HG03342 (cell line): ENCODE data around the gene HLA-DPB1.

ENCODE experiments used
- ATAC-seq: cut with Tn5 transposase; IDR thresholded peaks from one replicate; pipeline ENCODE4 v1.9.1; 2021; ENCODE audit warnings: mild to moderate bottlenecking, moderate library complexity; ENCODE audit not compliant: unreplicated experiment

Gene HLA-DPB1

DNA sequence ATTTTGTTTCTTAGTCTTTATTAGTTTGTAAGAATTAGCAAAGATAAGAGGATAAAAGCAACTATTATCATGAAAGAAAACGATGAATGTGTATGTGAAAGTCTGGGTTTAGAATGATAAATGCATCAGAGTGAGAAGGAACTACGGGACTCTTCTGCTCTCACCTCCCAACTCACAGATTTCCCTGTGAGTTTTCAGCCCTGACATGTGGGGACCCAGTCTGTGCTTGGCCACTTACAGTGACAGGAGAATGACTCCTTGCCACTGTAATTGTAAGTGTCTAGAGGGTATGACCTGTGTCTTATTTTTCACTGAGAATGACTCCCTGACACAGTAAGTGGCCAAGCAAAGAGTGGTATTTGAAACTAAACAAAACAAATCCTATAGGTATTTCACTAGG lies 4.9 kb upstream of the HLA-DPB1 start:
- no peak for ATAC-seq

DNA sequence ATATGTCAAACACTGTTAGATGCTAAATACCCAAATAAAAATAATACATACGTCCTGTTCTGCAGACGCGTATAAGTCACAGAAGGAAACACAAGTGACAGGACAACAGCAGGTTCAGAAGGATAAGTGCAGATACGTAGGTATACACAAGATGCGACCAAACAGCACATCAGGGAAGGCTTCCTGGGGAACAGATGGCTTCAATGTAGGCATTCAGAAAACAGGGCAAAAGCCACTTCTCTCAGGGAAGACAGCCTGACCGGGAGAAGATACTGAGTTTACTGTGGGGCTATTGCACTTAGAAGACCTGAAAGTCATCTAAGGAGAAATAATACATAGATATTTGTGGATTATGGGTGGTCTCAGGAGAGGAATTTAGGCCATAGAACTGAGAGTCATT lies 4.2 kb upstream of the HLA-DPB1 start:
- ATAC-seq: no peak

DNA sequence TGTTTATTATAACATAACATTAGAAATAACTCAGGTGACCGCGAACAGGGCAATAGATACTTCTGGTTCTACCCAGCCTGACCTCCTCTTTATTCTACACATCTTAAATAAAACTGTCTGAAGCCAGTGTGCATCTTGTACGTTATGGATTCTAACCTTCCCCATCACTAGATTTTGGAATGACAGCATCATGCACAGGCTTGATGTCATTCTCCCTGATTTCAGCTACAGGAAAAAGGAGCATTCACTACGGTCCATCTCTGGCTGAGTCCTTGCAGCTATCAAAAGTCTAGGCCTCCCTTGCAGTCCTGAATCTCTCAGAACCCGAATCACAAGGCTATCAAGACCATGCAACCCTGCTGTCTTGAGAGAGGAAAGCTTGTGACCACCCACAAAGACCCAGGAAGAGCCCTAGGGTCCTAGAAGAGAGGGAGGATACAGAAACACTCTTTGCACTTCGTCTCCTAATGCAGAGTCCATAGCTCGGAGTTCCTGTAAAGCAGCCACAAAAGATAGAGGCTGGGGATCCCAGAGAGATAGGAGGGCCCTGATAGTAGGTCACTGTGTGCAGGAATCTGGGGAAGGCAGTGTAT lies 3.2 kb upstream of the HLA-DPB1 start:
- no peak for ATAC-seq

DNA sequence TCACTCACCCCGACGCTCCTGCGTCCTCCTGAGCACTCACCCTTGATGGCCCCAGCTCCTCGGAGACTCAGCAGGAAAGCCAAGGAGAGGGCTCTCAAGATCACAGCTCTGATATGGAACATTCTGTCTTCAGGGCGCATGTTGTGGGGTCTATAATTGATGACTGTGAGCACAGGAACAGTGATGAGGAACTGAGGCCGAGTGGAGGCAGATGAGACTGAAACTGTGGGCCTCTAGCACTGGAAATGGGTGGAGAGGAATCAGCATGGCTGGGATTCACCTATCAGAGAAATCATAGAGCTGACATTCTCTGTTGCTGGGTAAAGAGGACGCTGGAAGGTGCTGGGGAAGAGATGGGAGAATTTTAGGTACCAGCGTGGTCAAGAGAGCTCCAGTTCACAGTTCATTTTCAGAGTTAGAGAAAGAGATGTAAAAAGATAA lies 2.3 kb upstream of the HLA-DPB1 start, which contains the start of gene HLA-DPA1:
Gene HLA-DPA1 (minus strand): TSS at position 219 of the 441 bp plus-strand sequence.
- peak; percentile 62 for ATAC-seq

DNA sequence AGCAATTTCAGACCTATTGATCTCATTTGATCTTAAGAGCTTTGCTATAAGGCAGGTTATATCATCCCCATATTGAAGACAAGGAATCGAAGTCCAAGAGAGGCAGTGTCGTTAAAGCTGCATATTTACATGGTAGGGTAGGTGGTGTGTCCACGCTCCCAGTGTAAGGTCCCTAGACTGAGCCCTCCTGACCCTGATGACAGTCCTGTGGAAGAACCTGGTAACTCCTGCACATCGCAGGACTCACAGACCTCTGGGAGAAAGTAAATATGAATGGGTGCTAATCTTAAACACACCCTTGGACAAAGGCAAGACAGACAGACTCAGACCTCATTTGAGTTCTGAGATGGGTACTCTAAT lies 602 bp upstream of the HLA-DPB1 start:
- peak; percentile 15 for ATAC-seq

DNA sequence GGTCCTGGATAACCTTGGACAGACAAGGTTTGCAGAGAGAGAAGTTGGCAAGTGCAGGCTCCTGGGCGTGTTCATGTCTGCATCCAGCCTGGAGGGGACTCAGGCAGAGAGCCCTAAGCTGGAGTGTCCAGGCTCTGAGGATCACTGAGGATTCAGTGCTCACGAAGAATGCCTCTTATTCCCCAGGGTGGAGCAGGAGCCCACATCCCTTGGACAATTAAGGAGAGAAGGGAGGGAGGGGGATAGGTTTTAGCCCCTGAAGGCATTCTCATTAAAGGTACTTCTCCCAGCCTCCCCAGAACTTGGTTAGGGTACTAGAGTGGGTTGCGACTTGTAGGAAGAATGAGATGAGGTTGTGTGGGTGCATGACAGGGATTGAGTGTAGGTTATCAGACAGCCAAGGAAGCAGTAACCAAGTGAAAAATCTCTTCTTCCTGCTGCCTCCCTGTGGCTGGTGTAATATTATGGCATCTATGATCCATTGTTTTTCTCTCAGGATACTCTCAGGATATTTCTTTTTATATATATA lies 680 bp downstream of the HLA-DPB1 start:
- no peak for ATAC-seq

DNA sequence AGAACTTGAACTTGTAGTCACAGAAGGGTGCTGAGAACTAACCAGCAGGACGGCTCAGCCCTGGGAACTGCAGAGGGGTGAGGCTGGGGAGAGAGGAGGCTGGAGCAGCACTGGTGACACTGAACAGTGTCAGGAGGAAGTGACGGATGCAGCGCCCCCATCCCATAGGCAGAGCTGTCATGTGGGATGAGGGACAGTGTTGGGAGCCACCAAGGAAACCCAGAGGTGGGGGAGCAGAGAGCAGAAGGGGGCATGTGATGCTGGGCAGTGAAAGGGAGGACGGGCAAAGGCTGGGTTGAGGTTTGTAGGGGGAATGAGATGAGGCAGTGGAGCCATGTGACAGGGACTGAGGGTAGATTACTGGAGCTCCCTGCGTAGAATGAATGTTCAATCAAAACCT lies 2.1 kb downstream of the HLA-DPB1 start:
- ATAC-seq: no peak

DNA sequence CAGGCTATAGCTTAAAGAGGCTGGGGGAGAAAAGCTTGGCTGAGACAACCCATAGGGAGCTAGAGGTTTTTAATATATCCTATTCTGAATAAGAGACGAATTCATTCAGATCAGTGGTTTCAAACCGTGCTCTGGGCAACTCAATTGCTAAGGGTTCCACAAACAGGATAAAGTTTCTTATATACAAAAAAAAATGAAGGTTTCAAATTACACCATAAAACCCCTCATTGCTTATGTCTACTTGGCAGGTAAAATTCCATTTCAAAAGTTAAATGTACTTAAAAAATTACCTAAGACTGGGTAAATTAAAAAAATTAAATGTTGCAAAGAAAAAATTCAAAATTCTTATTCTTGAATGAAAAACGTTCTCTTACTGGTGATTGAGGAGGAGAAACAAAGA lies 2.7 kb downstream of the HLA-DPB1 start:
- no peak for ATAC-seq

DNA sequence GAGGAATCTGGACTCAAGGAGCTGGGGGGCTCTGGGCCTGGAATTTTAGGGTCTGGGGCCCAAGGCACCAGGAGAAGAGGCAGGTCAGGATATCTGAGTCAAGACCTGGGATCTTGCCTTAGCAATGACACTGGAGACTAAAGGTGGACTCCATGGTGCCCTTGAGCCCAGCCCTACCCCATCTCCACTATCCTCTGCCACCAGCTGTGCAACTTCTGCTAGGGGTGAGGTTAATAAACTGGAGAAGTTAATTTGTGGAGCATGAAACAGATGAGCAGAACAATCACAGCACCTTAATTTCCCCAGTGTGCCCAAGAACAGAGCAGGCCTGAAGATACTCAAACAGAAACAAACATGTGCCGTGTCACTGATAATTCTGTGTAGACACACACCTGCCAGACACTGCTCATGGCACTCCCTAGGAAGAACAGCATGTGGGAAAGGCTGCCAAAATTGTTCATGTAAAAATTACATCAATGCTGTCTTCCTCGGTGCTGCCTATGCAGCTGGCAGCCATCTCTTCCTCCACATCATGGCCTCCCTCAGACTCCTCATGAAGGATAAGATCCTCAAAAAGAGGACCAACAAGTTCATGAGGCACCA lies 3.2 kb downstream of the HLA-DPB1 start:
- no peak for ATAC-seq

DNA sequence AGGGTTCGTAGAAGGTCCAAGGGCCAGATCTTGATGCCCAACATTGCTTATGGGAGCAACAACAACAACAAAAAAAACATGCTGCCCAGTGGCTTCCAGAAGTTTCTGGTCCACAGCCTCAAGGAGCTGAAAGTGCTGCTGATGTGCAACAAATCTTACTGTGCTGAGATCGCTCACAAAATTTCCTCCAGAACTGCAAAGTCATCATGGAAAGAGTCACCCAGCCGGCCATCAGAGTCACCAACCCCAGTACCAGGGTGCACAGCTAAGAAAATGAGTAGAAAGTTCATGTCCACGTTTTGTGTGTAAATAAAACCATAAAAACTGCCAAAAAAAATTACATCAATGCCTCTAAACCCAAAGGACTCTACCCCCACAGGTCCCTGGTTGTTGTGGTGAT lies 3.8 kb downstream of the HLA-DPB1 start:
- ATAC-seq: no peak

DNA sequence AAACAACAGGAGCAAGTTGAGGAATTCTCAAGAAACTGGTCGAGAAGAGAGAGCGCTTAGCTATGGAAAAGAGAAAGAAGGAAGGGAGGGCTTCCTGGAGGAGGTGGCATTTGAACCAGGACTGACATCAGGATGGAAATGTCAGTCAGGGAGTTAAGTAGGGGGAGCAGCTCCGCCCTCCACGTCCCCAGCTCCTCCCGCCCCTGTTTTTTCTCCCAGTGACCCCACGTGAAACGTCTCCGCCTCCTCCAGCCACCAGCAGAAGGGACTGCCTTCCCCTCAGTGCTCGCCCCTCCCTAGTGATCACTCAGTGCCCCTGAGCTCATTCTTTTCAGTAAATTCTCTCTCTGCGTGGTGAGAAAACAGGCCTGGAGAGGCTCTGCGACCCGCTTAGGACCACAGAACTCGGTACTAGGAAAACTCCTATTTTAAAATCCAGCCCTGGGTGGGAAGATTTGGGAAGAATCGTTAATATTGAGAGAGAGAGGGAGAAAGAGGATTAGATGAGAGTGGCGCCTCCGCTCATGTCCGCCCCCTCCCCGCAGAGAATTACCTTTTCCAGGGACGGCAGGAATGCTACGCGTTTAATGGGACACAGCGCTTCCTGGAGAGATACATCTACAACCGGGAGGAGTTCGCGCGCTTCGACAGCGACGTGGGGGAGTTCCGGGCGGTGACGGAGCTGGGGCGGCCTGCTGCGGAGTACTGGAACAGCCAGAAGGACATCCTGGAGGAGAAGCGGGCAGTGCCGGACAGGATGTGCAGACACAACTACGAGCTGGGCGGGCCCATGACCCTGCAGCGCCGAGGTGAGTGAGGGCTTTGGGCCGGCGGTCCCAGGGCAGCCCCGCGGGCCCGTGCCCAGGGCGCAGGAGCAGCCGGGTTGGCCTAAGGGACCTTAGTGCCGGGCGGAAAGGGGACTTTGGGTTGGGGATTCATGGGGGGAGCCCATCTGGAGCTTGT lies 4.6 kb downstream of the HLA-DPB1 start:
- ATAC-seq: no peak

DNA sequence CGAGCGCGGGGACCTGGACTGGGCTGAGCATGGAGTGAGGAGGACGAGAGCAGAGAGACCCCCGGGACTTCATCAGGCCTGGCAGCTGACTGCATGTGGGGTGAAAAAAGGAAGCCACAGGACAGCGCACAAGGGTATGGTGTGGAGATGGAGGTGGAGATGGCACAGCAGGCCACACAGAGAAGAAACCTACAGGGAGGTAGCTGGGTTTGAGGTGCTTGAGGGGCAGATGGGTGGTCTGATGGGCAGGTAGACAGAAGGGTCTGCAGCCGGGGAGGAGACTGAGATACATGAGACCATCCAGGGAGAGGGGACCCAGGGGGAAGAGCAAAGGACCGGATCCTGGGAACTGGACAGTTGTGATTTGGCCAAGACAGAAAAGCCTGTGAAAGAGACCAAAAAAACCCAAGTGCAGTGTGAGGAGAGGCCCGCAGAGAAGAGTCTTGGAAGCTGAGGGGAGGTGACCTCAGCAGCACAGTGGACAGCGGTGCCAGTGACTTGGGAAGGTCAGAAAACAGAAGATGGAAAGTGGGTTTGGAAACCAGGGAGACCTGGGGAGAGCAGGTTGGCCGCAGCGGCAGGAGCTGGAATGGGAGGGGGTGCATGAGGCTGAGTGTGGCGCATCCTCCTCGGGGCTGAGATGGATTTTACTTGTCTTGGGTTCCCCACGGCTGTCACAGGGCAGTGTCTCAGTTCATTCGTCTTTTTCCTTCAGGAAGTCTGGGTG lies 5.5 kb downstream of the HLA-DPB1 start:
- ATAC-seq: no peak

DNA sequence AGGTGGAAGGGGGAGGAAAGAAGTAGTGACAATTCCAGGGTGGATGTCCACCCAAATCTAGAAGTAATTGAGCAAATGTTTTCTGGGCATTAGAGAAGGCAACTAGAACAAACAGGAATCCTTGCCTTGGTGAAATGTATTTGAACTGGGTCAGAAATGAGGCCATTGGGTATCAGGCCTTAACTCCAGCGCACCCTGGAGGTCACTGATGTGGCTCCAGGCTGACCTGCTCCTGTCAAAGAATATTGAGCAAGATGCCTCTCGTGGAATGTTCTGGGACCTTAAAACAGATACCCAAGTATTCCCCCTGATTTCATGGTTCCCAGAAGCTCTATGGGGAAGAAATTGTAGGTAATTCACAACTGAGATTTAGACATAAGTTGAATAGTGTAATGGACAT lies 6.9 kb downstream of the HLA-DPB1 start:
- no peak for ATAC-seq

DNA sequence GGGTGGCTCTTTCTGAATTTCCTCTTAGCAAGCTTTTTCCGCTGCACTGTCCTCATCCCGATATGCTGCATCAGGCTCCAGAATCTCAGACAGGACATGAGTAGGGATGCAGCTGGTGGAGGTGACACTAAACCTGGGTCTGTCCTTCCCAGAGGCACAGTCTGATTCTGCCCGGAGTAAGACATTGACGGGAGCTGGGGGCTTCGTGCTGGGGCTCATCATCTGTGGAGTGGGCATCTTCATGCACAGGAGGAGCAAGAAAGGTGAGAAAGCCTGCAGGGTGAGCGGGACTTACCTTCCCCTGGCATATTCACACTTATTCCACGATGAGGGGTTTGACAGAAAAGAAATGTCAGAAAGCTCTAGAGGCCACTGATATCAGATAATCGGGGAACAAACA lies 9.8 kb downstream of the HLA-DPB1 start:
- ATAC-seq: no peak

DNA sequence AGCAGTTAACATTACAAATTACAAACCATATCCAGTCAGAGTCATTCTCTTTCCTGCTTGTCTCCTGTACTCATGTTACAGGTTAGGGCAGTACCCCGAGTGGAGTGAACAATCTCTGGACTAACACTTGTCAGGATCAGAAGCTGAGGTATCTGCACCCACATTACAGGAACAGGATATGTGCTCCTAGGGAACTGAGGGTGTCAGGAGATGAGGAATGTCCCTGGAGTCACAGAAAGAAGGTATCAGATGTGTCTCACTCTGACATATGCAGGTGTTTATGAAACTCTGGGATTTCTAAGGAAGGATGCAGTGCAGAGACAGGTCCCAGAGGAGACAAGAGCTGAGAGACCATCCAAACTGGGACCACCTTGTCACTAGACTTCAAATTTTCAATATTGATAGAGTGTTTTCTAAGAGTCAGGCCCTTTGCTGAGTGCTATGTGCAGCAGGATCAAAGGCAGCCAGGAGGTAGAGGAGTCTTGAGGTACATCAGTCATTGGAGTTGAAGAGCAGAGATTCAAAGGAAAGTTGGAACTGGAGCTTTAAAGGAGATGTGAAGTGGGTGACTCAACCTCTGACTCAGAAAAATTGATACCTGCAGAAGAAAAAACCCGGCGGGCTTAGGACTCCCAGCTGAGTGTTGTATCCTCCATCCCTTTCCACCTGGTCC lies 12.6 kb downstream of the HLA-DPB1 start:
- no peak for ATAC-seq

DNA sequence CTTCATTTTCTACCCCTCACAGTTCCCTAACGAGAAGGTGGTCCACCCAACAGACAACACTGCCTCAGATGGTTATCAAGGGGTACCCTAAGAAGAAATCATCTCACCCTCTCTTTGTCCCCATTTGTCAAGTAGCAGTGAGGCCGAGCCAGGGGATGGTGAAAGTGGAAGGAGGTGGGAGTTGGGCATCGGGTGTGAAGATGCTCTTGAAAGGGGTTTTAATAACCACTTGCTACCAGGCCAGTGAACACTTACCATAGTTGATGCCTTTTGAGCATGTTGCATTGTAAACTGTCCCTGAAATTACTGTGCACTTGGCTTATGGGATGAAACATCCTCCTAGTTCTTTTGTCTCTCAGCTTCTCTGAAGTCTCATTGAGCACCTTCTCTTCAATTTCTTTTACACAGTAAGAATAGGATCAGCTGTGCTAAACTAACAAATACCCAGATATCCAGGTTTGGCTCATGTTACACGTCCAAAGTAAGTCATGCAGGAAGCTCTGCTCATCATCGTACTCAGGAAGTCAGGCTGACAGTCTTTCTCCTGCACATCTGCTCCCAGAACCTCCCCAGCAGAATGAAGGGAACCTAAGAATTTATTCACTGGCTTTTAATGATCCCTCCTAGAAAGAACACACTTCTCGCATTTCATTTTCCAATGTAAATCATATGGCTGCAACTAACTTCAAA lies 13.3 kb downstream of the HLA-DPB1 start:
- ATAC-seq: no peak

DNA sequence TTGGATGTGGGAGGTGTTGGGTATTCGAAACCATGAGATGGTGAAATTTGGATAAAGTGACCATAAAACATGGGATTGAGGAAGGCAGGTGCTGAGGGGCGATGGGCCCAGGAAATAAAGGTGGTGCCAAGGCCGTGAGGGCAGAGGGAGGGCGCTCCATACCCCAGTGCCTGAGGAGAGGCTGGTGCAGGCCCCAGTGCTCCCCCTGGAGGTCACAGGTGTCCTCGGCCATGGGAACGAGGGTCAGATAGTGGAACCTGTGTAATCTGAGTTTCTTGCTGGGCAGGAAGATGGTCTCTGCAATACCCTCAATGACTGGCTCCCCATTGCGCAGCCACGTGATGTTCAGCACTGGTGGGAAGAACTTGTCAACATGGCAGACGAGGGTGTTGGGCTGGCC lies 16.2 kb downstream of the HLA-DPB1 start:
- no peak for ATAC-seq

DNA sequence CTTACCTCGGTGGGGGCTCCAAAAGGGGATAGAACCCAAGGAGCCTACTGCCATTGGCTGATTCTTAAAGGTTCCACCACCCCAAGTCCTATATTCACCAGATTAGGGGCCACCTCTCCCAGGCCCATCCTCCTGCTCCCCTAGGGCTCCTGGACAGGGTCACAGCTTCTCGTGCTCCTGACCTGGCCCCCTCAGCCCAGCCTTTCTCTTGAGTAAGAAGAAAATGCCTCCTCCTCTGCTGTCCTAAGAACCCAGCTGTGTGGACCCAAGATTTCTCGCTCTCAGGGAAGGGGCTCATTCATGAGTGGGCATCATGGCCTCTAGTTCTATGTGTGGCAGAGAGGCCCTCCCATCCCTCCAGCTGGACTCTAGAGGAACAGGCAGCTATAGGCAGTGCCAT lies 16.6 kb downstream of the HLA-DPB1 start:
- no peak for ATAC-seq

DNA sequence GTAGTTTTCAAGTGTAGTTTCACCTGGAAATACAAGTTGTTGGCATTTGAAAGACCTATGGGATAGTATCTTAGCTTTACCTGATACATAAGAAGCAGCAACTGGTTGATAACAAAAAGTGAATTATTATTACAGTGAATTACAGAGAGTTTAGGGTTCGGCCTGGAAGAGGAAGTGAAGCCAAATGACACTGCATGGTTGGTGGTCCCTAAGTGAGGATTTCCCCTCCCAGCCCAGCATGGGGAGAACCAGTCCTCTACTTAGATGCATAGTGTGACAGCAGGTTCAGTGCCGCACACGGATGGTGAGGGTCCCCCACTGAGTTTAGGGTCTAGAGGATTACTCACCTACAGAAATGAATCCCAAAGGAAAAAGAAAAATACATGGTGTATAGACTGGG lies 18.1 kb downstream of the HLA-DPB1 start:
- no peak for ATAC-seq

DNA sequence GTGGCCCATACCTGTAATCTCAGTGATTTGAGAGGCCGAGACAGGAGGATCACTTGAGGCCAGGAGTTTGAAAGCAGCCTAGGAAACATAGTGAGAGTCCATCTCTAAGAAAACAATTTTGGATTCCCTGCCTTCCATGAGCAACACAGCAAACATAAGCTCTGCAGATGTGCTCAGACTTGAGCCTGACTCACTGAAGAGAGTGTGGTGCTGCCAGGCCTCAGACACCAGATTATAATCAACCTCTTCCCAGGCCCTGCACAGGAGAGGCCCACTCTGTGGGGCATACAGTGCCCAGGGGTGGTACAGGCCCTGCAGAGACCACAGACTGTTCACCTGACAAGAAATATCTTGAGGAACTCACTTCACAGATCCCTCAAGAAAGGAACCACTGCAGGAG lies 19.9 kb downstream of the HLA-DPB1 start:
- no peak for ATAC-seq
